HUDEP-2 (cell line): ENCODE results near the gene GPR161.

Experiments
- DNase-seq, 76 experiments: peaks; one replicate each; lab custom pipeline; 2025; ENCODE audit not compliant: unreplicated experiment in 76 of 76; lab: John Stamatoyannopoulos, UW

GPR161 gene

GRCh38 chr1:168050880-168051279 is 85.8 kb downstream of the GPR161 start:
- DNase-seq, result no peak

- no peak for DNase-seq
Measured at GRCh38 chr1:168050307-168050706, 86.4 kb downstream of the GPR161 start.

GRCh38 chr1:168045311-168045710 is 91.4 kb downstream of the GPR161 start:
- DNase-seq, result no peak

- DNase-seq, result no peak
Measured at GRCh38 chr1:168042362-168042761, 94.4 kb downstream of the GPR161 start.

GRCh38 chr1:168035345-168035744 is 101.4 kb downstream of the GPR161 start:
- no peak for DNase-seq

GRCh38 chr1:168032029-168032428 is 104.7 kb downstream of the GPR161 start:
- no peak for DNase-seq

GRCh38 chr1:168031627-168032026 is 105.1 kb downstream of the GPR161 start:
- no peak for DNase-seq

GRCh38 chr1:168031198-168031597 is 105.5 kb downstream of the GPR161 start:
- DNase-seq, result no peak
